Eye (tissue), 1 donor: ENCODE data around the gene CA6.
"Not testable (repeated sequence)": the region's sequence is repeated elsewhere in the genome, so short reads cannot be mapped to it uniquely, and the experiment has no call there.

Experiments
- DNase-seq: peaks from one replicate; pipeline ENCODE4 v3.0.0-alpha.2; 2015

CA6 gene

GRCh38 chr1:8945568-8945967, at the start of gene CA6:
Gene CA6, plus strand, starts transcription at chr1:8945868. Its CDS starts 19 bp downstream, at chr1:8945887.
- no peak for DNase-seq

- DNase-seq, result not testable (repeated sequence)
Measured at GRCh38 chr1:8896775-8897174, 48.9 kb upstream of the CA6 start.

GRCh38 chr1:8897505-8897904, 48.2 kb upstream of the CA6 start:
- not testable (repeated sequence) for DNase-seq

- DNase-seq, result not testable (repeated sequence)
Measured at GRCh38 chr1:8898418-8898817, 47.2 kb upstream of the CA6 start.

- DNase-seq, result no peak
Measured at GRCh38 chr1:8899046-8899445, 46.6 kb upstream of the CA6 start.

- not testable (repeated sequence) for DNase-seq
Measured at GRCh38 chr1:8900684-8901083, 45.0 kb upstream of the CA6 start.

GRCh38 chr1:8902765-8903164, 42.9 kb upstream of the CA6 start:
- no peak for DNase-seq

GRCh38 chr1:8903410-8903809, 42.3 kb upstream of the CA6 start:
- no peak for DNase-seq

GRCh38 chr1:8903908-8904650, 41.6 kb upstream of the CA6 start:
- peak; percentile 61 for DNase-seq

- peak; percentile 40 for DNase-seq
Measured at GRCh38 chr1:8905582-8906191, 40.0 kb upstream of the CA6 start.

GRCh38 chr1:8908388-8909151, 37.1 kb upstream of the CA6 start:
- DNase-seq, result peak; percentile 39

- DNase-seq, result no peak
Measured at GRCh38 chr1:8910331-8910730, 35.3 kb upstream of the CA6 start.

GRCh38 chr1:8910914-8911313, 34.8 kb upstream of the CA6 start:
- no peak for DNase-seq

GRCh38 chr1:8911416-8912309, 34.0 kb upstream of the CA6 start:
- DNase-seq, result no peak

- no peak for DNase-seq
Measured at GRCh38 chr1:8913457-8913856, 32.2 kb upstream of the CA6 start.

- peak; percentile 81 for DNase-seq
Measured at GRCh38 chr1:8914466-8914865, 31.2 kb upstream of the CA6 start.

- peak; percentile 96 for DNase-seq
Measured at GRCh38 chr1:8915446-8915845, 30.2 kb upstream of the CA6 start.

GRCh38 chr1:8917536-8917935, 28.1 kb upstream of the CA6 start:
- not testable (repeated sequence) for DNase-seq

GRCh38 chr1:8922962-8923361, 22.7 kb upstream of the CA6 start:
- no peak for DNase-seq

- DNase-seq, result no peak
Measured at GRCh38 chr1:8925406-8925805, 20.3 kb upstream of the CA6 start.

GRCh38 chr1:8925960-8926359, 19.7 kb upstream of the CA6 start:
- no peak for DNase-seq
